ENCODE data around the gene TCFL5. TPM values are rescaled to one million over a fixed set of nuclear protein-coding genes. Genes with fewer than 3 reads are reported as not detected.
"Not testable (repeated sequence)": the region's sequence is repeated elsewhere in the genome, so short reads cannot be mapped to it uniquely, and the experiment has no call there.

TCFL5 gene
- total RNA-seq, 1 donor from 2014 or later = 6.2 TPM

GRCh38 chr20:62860924-62861691, 514 bp downstream of the TCFL5 start:
- Mint-ChIP-seq H3K9me3 (no peaks in the 10 kb centered on the region), H3K36me3 (ENCODE audit: low read depth) (peaks cover 12% of the 10 kb centered on the region), H3K27ac (no peak overlapping the region), H3K27me3 (peaks cover 24% of the 10 kb centered on the region), H3K4me3 (peak overlapping the region; percentile 28), H3K4me1 (peaks cover 10% of the 10 kb centered on the region)
- peak; percentile 85 for DNase-seq
- intact Hi-C loops (cut with micrococcal nuclease) = loop anchor here (5.0 kb wide), 2 partner anchors 39 to 54 kb away; no protein-coding TSS in a partner anchor

GRCh38 chr20:62860391-62860923, 1.2 kb downstream of the TCFL5 start:
- peak overlapping the region; percentile 64 for H3K4me3 Mint-ChIP-seq
- no peak overlapping the region for H3K27ac Mint-ChIP-seq
- H3K36me3 Mint-ChIP-seq (ENCODE audit: low read depth) = peaks cover 12% of the 10 kb centered on the region
- intact Hi-C loops (cut with micrococcal nuclease) = loop anchor here (5.0 kb wide), 2 partner anchors 38 to 53 kb away; no protein-coding TSS in a partner anchor
- DNase-seq = no peak
- H3K9me3 Mint-ChIP-seq = no peaks in the 10 kb centered on the region
- H3K4me1 Mint-ChIP-seq = peaks cover 10% of the 10 kb centered on the region
- H3K27me3 Mint-ChIP-seq = peaks cover 21% of the 10 kb centered on the region

- Mint-ChIP-seq H3K9me3 (no peaks in the 10 kb centered on the region), H3K36me3 (ENCODE audit: low read depth) (peaks cover 13% of the 10 kb centered on the region), H3K4me1 (peaks cover 10% of the 10 kb centered on the region), H3K27me3 (peaks cover 18% of the 10 kb centered on the region), H3K27ac (no peak overlapping the region), H3K4me3 (no peak overlapping the region)
- intact Hi-C loops (cut with micrococcal nuclease) = loop anchor here (5.0 kb wide), 2 partner anchors 37 to 52 kb away; no protein-coding TSS in a partner anchor
- no peak for DNase-seq
Measured at GRCh38 chr20:62859721-62860120, 1.9 kb downstream of the TCFL5 start.

- H3K4me3 Mint-ChIP-seq = no peak overlapping the region
- peaks cover 21% of the 10 kb centered on the region for H3K36me3 Mint-ChIP-seq (ENCODE audit: low read depth)
- H3K27ac Mint-ChIP-seq = no peak overlapping the region
- H3K4me1 Mint-ChIP-seq = peaks cover 10% of the 10 kb centered on the region
- DNase-seq = no peak
- intact Hi-C loops (cut with micrococcal nuclease) = no loop called here
- no peaks in the 10 kb centered on the region for H3K9me3 Mint-ChIP-seq
- H3K27me3 Mint-ChIP-seq = peaks cover 16% of the 10 kb centered on the region
Measured at GRCh38 chr20:62858058-62858830, 3.4 kb downstream of the TCFL5 start.

GRCh38 chr20:62856931-62857619, 4.5 kb downstream of the TCFL5 start:
- H3K4me3 Mint-ChIP-seq = no peak overlapping the region
- H3K4me1 Mint-ChIP-seq = peaks cover 6% of the 10 kb centered on the region
- intact Hi-C loops (cut with micrococcal nuclease) = no loop called here
- DNase-seq = no peak
- peaks cover 10% of the 10 kb centered on the region for H3K27me3 Mint-ChIP-seq
- H3K9me3 Mint-ChIP-seq = no peaks in the 10 kb centered on the region
- peaks cover 27% of the 10 kb centered on the region for H3K36me3 Mint-ChIP-seq (ENCODE audit: low read depth)
- H3K27ac Mint-ChIP-seq = no peak overlapping the region

GRCh38 chr20:62855120-62855519, 6.5 kb downstream of the TCFL5 start:
- intact Hi-C loops (cut with micrococcal nuclease) = no loop called here
- H3K27ac Mint-ChIP-seq = no peak overlapping the region
- H3K27me3 Mint-ChIP-seq = peaks cover 5% of the 10 kb centered on the region
- H3K36me3 Mint-ChIP-seq (ENCODE audit: low read depth) = peaks cover 25% of the 10 kb centered on the region
- H3K4me1 Mint-ChIP-seq = peaks cover 3% of the 10 kb centered on the region
- no peak for DNase-seq
- H3K4me3 Mint-ChIP-seq = no peak overlapping the region
- no peaks in the 10 kb centered on the region for H3K9me3 Mint-ChIP-seq

- peaks cover 1% of the 10 kb centered on the region for H3K4me1 Mint-ChIP-seq
- H3K9me3 Mint-ChIP-seq = no peaks in the 10 kb centered on the region
- peaks cover 2% of the 10 kb centered on the region for H3K27me3 Mint-ChIP-seq
- H3K27ac Mint-ChIP-seq = no peak overlapping the region
- H3K4me3 Mint-ChIP-seq = no peak overlapping the region
- intact Hi-C loops (cut with micrococcal nuclease) = no loop called here
- peaks cover 22% of the 10 kb centered on the region for H3K36me3 Mint-ChIP-seq (ENCODE audit: low read depth)
- DNase-seq = no peak
Measured at GRCh38 chr20:62854121-62854520, 7.5 kb downstream of the TCFL5 start.

GRCh38 chr20:62853304-62853703, 8.3 kb downstream of the TCFL5 start:
- DNase-seq; H3K27ac Mint-ChIP-seq; intact Hi-C loops (cut with micrococcal nuclease); H3K9me3 Mint-ChIP-seq; H3K4me3 Mint-ChIP-seq; H3K27me3 Mint-ChIP-seq; H3K4me1 Mint-ChIP-seq: not testable (repeated sequence)
- H3K36me3 Mint-ChIP-seq (ENCODE audit: low read depth) = peaks cover 22% of the 10 kb centered on the region

GRCh38 chr20:62852841-62853240, 8.8 kb downstream of the TCFL5 start:
- H3K36me3 Mint-ChIP-seq (ENCODE audit: low read depth) = peaks cover 22% of the 10 kb centered on the region
- H3K4me3 Mint-ChIP-seq = no peak overlapping the region
- intact Hi-C loops (cut with micrococcal nuclease) = no loop called here
- no peaks in the 10 kb centered on the region for H3K9me3 Mint-ChIP-seq
- no peaks in the 10 kb centered on the region for H3K27me3 Mint-ChIP-seq
- no peak for DNase-seq
- no peak overlapping the region for H3K27ac Mint-ChIP-seq
- peaks cover 1% of the 10 kb centered on the region for H3K4me1 Mint-ChIP-seq

- no peaks in the 10 kb centered on the region for H3K27me3 Mint-ChIP-seq
- DNase-seq = no peak
- no peaks in the 10 kb centered on the region for H3K9me3 Mint-ChIP-seq
- no peak overlapping the region for H3K27ac Mint-ChIP-seq
- H3K4me3 Mint-ChIP-seq = no peak overlapping the region
- intact Hi-C loops (cut with micrococcal nuclease) = no loop called here
- H3K36me3 Mint-ChIP-seq (ENCODE audit: low read depth) = peaks cover 18% of the 10 kb centered on the region
- no peaks in the 10 kb centered on the region for H3K4me1 Mint-ChIP-seq
Measured at GRCh38 chr20:62852196-62852595, 9.4 kb downstream of the TCFL5 start.

- DNase-seq = no peak
- Mint-ChIP-seq H3K27ac (no peak overlapping the region), H3K9me3 (no peaks in the 10 kb centered on the region), H3K36me3 (ENCODE audit: low read depth) (peaks cover 15% of the 10 kb centered on the region), H3K4me3 (no peak overlapping the region), H3K27me3 (no peaks in the 10 kb centered on the region), H3K4me1 (no peaks in the 10 kb centered on the region)
- intact Hi-C loops (cut with micrococcal nuclease) = no loop called here
Measured at GRCh38 chr20:62850333-62850974, 11.2 kb downstream of the TCFL5 start.

GRCh38 chr20:62849431-62849830, 12.2 kb downstream of the TCFL5 start:
- Mint-ChIP-seq H3K4me3 (no peak overlapping the region), H3K27me3 (no peaks in the 10 kb centered on the region), H3K9me3 (no peaks in the 10 kb centered on the region), H3K36me3 (ENCODE audit: low read depth) (peaks cover 12% of the 10 kb centered on the region), H3K27ac (no peak overlapping the region), H3K4me1 (no peaks in the 10 kb centered on the region)
- intact Hi-C loops (cut with micrococcal nuclease) = no loop called here
- DNase-seq = no peak

GRCh38 chr20:62848917-62849316, 12.7 kb downstream of the TCFL5 start:
- H3K9me3 Mint-ChIP-seq; H3K27ac Mint-ChIP-seq; H3K36me3 Mint-ChIP-seq (ENCODE audit: low read depth); DNase-seq; H3K27me3 Mint-ChIP-seq; intact Hi-C loops (cut with micrococcal nuclease); H3K4me3 Mint-ChIP-seq; H3K4me1 Mint-ChIP-seq: not testable (repeated sequence)
